GM19099 (cell line): ENCODE results near the gene RREB1.

Source experiments
- POLR2A ChIP-seq: IDR thresholded peaks from 3 replicates; pipeline ENCODE4 v1.6.1; 2011; ENCODE audit warnings: low read depth; ENCODE audit not compliant: insufficient read length; ENCODE audit errors: extremely low read depth

RREB1 gene

DNA sequence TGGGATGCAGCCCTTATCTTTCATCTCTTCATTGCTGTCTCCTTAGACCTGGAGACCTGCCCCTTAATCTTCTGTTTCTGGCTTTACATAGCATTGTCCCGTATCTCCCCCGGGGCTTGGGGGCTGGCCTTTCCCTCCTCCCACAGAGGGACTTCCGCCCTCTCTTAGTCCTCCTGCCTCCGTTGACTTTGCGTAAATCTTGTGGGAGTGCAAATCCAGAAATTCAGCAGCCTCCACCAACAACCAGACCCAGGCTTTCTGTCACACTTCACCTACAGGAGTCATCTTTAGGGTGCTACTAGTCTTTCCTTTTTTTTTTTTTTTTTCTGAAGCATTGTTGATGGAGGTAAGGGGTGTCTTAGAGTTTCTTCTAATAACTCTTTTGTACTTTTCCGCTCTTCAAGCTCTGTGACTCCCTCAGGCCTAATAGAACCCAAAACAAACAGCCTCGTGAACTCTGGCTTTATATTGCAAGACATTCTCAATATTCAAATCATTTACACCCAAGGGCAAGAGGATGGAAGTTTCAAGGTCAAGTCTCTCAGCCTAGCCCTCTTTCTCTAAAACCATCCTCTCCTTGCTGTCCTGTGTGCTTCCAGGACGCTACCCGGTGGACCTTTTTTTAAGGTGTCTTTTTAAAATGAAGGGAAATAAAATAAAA, 66.2 kb downstream of the RREB1 start:
- TF ChIP-seq POLR2A, result no peak

DNA sequence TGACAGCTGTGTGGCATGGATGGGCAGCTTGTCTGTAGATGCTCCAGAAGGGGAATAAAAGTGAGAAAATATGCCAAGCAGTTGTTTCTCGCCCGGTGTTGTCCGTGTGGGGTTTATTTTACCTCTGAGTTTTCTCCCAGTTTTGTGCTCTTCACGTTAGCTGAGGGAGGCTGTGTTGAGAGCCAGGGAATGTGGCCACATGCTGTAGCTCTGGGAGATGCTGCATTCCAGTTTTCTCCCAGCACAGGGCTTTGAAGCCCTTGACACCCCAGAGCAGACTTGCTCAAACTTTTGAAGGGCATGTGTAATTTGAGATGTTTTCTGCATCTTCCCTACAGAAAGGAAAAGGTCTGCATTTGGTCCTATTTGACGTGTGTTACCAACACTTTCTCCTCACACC, 67.7 kb downstream of the RREB1 start:
- TF ChIP-seq POLR2A, result no peak

DNA sequence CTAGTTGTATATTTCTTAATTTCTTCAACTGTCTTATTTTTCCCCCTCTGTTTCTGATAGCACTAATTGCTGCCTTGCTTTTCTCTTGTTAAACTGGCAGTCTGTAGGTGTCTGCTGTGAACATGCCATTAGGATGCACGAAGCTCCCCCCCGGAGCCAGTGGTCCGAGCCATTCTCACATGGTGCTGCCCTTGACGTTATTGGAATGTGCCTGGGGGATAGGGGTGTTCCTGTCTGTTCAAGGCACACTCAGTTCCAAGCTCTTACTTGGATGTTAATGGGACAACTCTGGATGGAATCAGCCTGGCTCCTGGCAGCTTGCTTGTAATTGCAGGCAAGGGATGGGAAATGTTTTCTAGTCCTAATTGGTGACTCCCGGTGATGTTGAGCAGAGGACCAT, 68.4 kb downstream of the RREB1 start:
- no peak for TF ChIP-seq POLR2A

DNA sequence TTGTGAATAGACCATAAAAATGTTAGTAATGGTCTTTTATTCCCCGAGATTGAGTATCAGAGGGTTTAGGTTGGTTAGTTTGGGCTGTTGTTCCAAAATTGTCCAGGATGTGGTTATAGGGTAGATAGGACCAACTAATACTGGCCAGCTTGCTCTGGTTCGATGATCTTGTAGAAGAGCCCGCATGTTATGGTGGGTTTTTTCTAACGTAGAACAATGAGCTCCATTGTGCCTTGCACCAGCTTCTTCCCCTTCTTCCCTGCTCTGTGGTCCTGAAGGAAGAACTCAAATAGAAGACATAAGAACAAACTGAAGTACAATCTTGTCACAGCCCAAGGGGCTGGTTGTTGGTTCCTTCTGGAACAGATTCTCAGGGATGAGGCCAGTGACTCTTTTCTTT, 70.5 kb downstream of the RREB1 start:
- TF ChIP-seq POLR2A, result no peak

DNA sequence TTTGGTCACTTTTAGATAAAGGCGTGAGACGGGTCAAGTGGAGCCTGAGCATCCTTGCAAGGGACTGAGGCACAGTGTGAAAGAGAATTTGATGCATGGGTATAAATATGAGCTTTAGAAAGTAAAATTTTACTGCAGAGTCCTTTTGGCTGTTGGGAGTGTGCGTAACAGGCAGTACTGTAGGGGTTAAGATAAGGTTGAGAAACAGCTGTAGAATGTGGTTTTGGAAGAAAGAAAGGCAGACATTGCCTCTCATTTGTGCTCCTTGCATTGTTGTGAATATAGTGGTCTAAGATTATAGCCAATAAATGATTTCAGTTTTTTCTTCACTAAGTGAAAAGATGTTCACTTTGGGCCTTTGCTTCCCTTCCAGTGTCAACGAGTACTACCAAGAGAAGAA, 73.0 kb downstream of the RREB1 start:
- TF ChIP-seq POLR2A, result no peak

DNA sequence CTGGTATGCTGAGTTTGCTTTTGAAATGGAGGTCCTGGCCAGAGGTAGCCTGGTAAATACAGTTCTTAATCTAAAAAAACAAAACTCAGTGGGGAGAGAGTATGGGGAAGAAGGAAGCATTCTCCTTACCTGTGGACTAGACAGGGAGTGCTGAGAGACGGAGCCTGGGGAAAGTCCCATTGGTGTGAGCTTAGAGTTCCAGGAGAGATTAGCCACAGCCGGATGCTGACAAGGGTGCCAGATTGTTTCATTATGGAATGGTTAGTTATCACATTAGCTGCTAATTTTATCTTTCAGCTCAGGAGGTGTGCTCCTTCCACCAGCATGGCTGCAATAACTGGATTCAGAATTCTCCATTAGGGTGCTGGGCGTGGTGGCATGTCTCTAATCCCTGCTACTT, 75.9 kb downstream of the RREB1 start:
- TF ChIP-seq POLR2A, result no peak

DNA sequence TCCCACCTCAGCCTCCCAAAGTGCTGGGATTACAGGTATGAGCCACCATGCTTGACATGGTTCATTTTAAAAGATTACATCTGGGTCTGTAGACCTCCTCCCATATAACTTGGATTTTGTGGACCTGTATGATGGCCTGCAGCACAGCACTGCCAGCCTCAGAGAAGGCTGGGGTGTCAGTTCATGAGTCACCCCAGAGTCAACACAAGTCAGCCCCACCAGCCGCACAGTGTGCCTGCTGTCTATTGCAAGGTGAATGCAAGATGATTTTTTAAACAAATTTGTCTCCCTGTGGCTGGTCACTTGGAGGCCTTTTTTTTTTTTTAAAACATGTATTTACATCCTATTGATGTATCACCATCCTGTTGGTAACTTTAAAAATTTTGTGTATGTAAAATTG, 76.7 kb downstream of the RREB1 start:
- TF ChIP-seq POLR2A, result no peak

DNA sequence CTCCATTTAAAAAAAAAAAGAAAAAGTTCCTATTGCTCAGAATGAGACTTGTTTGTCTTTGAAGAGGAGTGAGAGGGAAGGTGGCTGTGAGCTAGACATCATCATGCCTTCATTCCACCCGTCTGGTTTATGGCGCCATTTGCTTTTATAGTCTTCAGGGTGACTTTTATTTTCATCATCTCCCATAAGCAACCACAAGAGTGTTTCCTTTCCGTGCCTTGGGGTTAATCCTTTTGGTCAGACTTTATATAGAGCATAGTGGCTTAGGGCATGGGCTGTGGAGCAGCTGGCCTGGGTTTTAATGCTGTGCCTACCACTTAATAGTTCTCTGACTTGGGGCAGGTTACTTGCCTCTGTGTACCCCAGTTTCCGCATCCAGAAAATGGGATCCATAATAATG, 77.8 kb downstream of the RREB1 start:
- TF ChIP-seq POLR2A, result no peak

DNA sequence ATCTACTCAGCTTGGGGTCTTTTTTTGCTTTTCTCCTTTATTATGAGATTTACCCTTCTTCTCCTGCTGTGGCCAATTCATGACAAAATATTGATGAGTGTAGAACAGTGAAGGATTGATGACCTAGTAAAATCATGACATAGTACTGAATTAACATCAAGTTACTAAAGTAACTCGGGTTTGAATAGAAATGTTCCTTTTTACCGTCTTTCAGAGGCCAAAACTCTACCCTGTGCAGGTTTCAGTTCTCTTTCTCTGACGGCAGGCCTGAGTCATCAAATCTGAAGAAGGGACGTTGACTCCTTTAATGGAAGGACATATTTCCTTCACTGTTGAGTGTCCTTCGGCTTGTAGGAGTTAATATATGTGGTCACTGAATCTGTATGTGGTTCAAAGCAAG, 80.7 kb downstream of the RREB1 start:
- TF ChIP-seq POLR2A, result no peak

DNA sequence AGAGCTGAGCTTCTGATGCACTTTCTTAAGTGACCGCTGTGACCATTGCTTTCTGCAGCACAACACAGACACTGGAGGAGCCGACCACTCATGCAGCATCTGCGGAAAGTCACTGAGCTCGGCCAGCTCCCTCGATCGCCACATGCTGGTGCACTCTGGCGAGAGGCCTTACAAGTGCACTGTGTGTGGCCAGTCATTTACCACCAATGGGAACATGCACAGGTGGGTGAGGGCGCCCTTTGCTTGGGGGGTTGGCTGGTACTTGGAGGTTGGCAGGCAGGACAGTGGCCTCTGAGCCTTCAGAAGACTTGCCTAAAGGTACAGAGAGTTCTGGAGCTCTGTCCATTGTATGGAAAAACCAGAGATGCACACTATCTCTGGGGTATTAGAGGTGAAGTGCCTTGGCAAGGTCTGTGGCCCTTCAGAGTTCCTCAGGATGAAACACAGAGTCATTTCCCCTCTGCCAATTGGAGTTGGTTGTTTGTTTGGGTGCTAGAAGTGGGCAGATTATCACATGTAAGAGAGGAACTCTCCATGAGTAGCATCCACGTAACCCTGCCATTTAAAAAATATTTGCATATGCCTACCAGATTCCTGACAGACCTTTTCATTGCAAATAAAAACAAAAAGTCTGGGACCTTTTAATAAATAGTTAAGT, 81.5 kb downstream of the RREB1 start:
- TF ChIP-seq POLR2A, result no peak

DNA sequence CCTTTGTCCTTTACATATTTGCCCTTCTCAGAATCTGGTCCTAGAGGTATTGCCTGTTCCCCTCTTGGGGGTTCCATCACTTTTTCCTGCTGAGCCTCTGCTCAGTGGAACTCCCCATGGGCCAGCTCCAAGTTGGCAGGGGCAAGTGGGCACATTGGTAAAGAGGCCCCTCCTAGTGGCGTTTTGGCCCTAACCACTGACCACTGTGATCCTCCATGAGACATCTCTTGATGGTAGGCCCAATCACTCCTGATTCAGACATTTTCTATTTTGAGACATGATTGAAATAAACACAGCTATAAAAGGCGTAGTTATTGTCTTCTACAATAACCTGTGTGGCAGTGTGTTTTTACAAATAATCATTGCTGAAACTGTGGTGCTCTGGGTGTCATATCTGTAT, 83.0 kb downstream of the RREB1 start:
- TF ChIP-seq POLR2A, result no peak

DNA sequence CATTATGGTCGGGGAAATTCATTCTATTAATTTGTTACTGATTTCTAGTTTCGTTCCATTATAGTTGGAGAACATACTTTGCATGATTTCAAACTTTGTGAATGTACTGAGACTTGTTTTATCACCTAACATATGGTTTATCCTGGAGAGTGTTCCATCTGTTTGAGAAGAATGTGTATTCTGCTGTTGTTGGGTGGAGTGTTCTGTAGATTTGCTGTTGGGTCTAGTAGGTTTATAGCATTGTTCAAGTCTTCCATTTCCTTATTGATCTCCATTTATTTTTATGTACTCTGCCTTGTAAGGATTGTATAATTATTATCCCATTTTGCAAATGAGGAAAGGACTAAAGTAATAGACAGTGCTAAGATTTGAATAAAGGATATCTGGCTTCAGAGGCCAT, 85.4 kb downstream of the RREB1 start:
- no peak for TF ChIP-seq POLR2A

DNA sequence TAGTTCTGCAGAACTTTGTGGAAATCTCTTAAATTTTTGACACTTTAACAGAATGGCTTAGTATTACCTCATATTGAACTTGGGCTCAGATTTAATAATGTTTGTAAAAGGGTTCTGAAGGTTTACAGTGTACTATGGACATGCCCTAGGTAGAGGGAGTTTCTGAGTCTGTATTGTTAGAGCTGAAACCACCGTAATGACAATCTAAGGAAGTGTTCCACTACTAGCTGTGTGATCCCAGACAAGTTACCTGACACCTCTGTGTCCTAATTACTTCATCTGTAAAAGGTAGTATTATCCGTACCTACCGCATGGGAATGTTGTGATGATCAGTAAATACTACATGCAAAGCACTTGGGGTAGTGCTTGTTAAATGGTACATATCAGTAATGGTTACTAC, 86.9 kb downstream of the RREB1 start:
- no peak for TF ChIP-seq POLR2A

DNA sequence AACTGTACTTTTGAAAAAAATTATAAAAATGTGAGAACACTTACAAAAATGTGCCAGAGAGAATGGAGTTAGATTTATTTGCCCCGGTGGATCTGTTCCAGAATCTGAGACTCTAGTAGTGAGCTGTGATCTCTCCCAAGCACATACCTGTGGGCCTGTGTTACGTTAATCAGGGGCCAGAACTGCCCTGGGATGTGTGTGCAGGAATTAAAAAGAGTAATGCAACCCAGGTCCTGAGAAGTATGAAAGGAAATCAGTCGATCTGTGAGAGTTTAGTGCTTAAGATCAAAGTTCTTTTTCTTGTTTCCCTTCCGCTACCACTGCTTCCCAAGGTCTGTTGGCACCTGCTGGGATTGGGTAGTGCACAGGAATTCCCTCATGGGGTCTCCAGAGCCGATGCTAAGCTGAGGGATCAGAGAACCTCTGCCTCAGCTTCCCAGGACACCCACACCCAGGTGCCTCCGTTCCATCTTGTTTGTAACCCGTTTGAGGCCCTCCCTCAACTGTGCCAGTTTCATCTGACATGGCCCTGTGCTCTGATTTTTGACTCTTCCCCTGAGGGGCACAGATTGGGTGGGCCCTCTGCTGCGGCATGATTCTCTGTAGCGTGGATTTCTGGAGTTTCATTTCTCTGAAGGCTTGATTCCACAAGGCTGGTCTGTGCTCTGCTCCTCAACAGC, 87.7 kb downstream of the RREB1 start:
- TF ChIP-seq POLR2A, result no peak

DNA sequence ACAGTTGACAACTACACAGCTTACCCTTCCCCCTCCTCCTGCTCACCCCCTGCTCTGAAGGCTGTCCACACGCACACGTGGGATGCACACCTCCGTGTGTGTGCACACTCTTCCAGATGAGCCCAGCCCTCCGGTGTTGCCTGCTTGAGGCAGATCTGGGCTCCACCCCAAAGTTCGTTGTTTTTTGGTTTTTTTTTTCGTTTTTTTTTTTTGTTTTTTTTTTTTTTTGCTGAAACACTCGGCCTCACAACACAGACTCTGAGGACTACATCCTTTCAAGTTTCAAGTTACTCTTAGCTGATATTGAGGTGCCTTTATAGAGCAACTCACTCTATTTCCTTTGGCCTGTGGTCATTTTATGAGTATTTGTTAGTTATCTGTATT, 88.2 kb downstream of the RREB1 start:
- no peak for TF ChIP-seq POLR2A

DNA sequence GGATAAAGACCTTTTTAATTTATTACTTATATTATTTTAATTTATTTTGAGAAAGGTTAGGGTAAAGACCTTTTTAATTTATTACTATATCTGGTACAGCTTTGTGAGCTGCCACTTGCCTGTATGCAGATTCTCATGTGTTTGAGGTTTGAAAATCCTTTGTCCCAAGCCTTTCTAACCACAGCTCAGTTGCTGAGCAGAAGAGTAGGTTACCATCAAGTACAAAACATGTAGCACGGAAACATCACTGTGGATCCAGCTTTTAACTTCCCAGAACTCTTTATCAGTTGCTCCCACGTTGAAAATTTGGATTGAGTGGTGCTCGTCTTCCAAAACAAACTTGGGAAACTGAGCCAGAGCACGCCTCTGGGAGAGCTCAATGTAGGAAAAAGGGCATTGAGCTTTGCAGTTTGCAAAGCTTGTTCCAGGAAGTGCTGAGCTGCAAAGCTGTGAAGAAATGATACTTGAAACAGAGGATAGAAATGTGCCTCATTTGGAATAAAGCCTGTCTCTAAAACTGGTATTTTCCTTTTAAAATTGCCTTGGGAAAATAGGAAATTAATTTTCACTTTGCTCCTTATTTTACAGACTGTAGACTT, 89.0 kb downstream of the RREB1 start:
- no peak for TF ChIP-seq POLR2A

DNA sequence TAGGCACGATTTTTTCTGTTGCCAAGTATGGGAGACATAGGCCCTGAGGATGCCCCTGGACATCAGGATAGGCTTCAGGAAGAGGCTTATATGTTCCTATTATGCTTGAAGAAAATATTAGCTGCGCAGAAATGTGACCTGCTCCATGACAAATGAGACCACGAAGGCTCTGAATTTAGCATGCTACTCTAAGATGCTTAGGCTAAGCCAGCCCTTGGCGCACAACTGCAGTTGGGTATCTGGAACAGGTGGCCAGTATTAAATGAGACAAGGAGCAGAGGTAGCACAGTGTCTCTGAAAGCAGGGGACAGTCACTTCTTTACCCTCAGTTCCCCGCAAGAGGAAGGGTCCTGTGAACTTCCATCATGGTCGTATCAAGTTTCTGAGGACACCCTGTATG, 90.0 kb downstream of the RREB1 start:
- TF ChIP-seq POLR2A, result no peak
